WERI-Rb-1 (cell line): ENCODE results near the gene BCAS3.

ENCODE experiments used
- DNase-seq: peaks from one replicate; pipeline ENCODE4 v3.0.0-alpha.2; 2020
- H3K27ac ChIP-seq: fragments of 250-450 bp; sonication (Bioruptor Pico); 2 replicates; pipeline ENCODE4 v1.5.1; 2020; ENCODE audit warnings: mild to moderate bottlenecking, moderate library complexity
- H3K27me3 ChIP-seq: fragments of 250-450 bp; sonication (Bioruptor Pico); 2 replicates; pipeline ENCODE4 v1.5.1; 2021; ENCODE audit warnings: mild to moderate bottlenecking, low read depth, moderate library complexity; ENCODE audit not compliant: insufficient read depth, severe bottlenecking
- H3K36me3 ChIP-seq: fragments of 250-450 bp; sonication (Bioruptor Pico); 2 replicates; pipeline ENCODE4 v1.5.1; 2020; ENCODE audit warnings: mild to moderate bottlenecking, moderate library complexity
- H3K4me3 ChIP-seq: 2 replicates; pipeline ENCODE4 v1.5.1; 2011; ENCODE audit warnings: low read depth, mild to moderate bottlenecking, control low read depth, low read length
- H3K9me3 ChIP-seq: fragments of 250-450 bp; sonication (Bioruptor Pico); 2 replicates; pipeline ENCODE4 v1.5.1; 2021; ENCODE audit warnings: mild to moderate bottlenecking, moderate library complexity; ENCODE audit not compliant: severe bottlenecking
- TF ChIP-seq, protein P1 (sequence below): IDR thresholded peaks from 2 replicates; pipeline ENCODE4 v1.5.1; 2011; ENCODE audit warnings: low read depth, mild to moderate bottlenecking, control low read depth, inconsistent platforms, low read length

BCAS3 gene

GRCh38 chr17:60748204-60748603 lies 70.6 kb downstream of the BCAS3 start:
- Histone ChIP-seq H3K27me3 (no peaks in the 10 kb centered on the region), H3K27ac (no peak overlapping the region), H3K36me3 (no peaks in the 10 kb centered on the region), H3K9me3 (peaks cover 6% of the 10 kb centered on the region), H3K4me3 (no peak overlapping the region)
- TF ChIP-seq, protein P1, sequence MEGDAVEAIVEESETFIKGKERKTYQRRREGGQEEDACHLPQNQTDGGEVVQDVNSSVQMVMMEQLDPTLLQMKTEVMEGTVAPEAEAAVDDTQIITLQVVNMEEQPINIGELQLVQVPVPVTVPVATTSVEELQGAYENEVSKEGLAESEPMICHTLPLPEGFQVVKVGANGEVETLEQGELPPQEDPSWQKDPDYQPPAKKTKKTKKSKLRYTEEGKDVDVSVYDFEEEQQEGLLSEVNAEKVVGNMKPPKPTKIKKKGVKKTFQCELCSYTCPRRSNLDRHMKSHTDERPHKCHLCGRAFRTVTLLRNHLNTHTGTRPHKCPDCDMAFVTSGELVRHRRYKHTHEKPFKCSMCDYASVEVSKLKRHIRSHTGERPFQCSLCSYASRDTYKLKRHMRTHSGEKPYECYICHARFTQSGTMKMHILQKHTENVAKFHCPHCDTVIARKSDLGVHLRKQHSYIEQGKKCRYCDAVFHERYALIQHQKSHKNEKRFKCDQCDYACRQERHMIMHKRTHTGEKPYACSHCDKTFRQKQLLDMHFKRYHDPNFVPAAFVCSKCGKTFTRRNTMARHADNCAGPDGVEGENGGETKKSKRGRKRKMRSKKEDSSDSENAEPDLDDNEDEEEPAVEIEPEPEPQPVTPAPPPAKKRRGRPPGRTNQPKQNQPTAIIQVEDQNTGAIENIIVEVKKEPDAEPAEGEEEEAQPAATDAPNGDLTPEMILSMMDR, result no peak
- no peak for DNase-seq

DNA sequence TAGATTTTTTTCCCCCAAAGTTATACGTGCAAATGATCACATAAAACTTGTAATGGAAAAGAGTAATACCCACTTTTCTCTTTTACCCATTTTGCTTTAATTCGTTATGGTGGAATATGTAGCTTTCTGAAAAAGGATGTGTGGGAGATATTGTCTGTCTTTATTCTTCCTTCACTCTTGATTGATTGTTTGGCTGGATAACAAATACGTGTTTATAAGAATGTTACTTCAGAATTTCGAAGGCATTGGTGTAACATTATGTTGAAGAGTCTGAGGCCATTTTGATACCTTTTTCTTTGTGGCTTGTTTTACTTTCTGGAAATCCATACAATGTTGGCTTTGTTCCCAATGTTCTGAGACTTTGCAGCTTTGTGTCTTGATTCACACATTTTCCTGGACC lies 71.4 kb downstream of the BCAS3 start:
- Histone ChIP-seq H3K4me3 (no peak overlapping the region), H3K9me3 (peaks cover 6% of the 10 kb centered on the region), H3K27ac (no peak overlapping the region), H3K27me3 (no peaks in the 10 kb centered on the region), H3K36me3 (no peaks in the 10 kb centered on the region)
- TF ChIP-seq, protein P1, result no peak
- DNase-seq, result no peak

- peaks cover 6% of the 10 kb centered on the region for H3K9me3 ChIP-seq
- no peak overlapping the region for H3K27ac ChIP-seq
- H3K36me3 ChIP-seq, result no peaks in the 10 kb centered on the region
- H3K4me3 ChIP-seq, result no peak overlapping the region
- TF ChIP-seq, protein P1, result no peak
- DNase-seq, result no peak
- no peaks in the 10 kb centered on the region for H3K27me3 ChIP-seq
Measured at GRCh38 chr17:60749708-60750107, 72.1 kb downstream of the BCAS3 start.

- Histone ChIP-seq H3K4me3 (no peak overlapping the region), H3K27ac (no peak overlapping the region), H3K27me3 (no peaks in the 10 kb centered on the region), H3K9me3 (peaks cover 6% of the 10 kb centered on the region), H3K36me3 (no peaks in the 10 kb centered on the region)
- TF ChIP-seq, protein P1, result no peak
- no peak for DNase-seq
Measured at GRCh38 chr17:60750640-60751039, 73.0 kb downstream of the BCAS3 start.

- no peaks in the 10 kb centered on the region for H3K27me3 ChIP-seq
- no peak for DNase-seq
- no peak overlapping the region for H3K27ac ChIP-seq
- no peak overlapping the region for H3K4me3 ChIP-seq
- H3K36me3 ChIP-seq, result no peaks in the 10 kb centered on the region
- H3K9me3 ChIP-seq, result peaks cover 6% of the 10 kb centered on the region
- TF ChIP-seq, protein P1, result no peak
Measured at GRCh38 chr17:60751884-60752283, 74.2 kb downstream of the BCAS3 start.

DNA sequence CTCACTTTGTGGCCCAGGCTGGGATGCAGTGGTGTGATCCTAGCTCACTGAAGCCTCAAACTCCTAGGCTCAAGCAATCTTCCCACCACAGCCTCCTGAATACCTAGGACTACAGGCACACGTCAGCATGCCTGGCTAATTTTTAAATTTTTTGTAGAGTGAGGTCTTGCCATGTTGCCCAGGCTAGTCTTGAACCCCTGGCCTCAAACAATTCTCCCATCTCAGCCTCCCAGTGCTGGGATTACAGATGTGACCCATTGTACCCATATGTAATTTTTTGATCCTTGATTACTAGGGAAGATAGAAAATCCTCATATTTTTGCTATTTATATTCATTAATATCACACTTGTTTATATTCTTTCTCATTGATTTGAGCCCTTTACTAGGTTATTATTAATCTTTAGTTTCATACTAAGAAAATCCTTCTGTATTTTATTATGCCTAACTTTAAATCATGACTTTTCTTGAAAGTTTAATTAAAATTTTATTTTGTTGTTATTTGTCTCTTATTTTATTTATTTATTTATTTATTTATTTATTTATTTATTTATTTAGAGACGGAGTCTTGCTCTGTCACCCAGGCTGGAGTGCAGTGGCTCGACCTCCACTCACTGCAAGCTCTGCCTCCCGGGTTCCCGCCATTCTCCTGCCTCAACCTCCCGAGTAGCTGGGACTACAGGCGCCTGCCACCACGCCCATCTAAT lies 75.4 kb downstream of the BCAS3 start:
- TF ChIP-seq, protein P1, result no peak
- Histone ChIP-seq H3K36me3 (no peaks in the 10 kb centered on the region), H3K27ac (no peak overlapping the region)

More for the DNA sequence above, 75.4 kb downstream of the BCAS3 start:
- Histone ChIP-seq H3K27me3 (no peaks in the 10 kb centered on the region), H3K9me3 (peaks cover 6% of the 10 kb centered on the region), H3K4me3 (no peak overlapping the region)
- no peak for DNase-seq
